Activated CD4-positive, alpha-beta memory T cell treated with anti-CD3 and anti-CD28 coated beads for 36 hours (primary cell): ENCODE data around the gene PRICKLE1. TPM values are rescaled to one million over a fixed set of nuclear protein-coding genes. Genes with fewer than 3 reads are reported as not detected.

ENCODE experiments used
- CTCF ChIA-PET: fragments of 350-600 bp; sonication (Branson Sonifier 250); formaldehyde crosslinking; loops from one replicate; lab custom pipeline; 2021; ENCODE audit warnings: antibody characterized with exemption, inconsistent platforms; lab: Charles Lee
- POLR2A ChIA-PET: fragments of 350-600 bp; sonication (Branson Sonifier 250); formaldehyde crosslinking; loops from one replicate; lab custom pipeline; 2021; ENCODE audit warnings: antibody characterized with exemption; lab: Charles Lee
- DNase-seq: peaks from one replicate; pipeline ENCODE4 v3.0.0-alpha.2; 2020
- H3K27ac Mint-ChIP-seq: one replicate; pipeline ENCODE4 v1.8.0; 2021; ENCODE audit warnings: mixed read lengths
- H3K27me3 Mint-ChIP-seq: one replicate; pipeline ENCODE4 v1.8.0; 2021; ENCODE audit warnings: mixed read lengths
- H3K36me3 Mint-ChIP-seq: one replicate; pipeline ENCODE4 v1.8.0; 2021; ENCODE audit warnings: mixed read lengths
- H3K4me1 Mint-ChIP-seq: one replicate; pipeline ENCODE4 v1.8.0; 2021; ENCODE audit warnings: low read depth, mixed read lengths
- H3K4me3 Mint-ChIP-seq: one replicate; pipeline ENCODE4 v1.8.0; 2021; ENCODE audit warnings: mild to moderate bottlenecking, mixed read lengths
- H3K9me3 Mint-ChIP-seq: one replicate; pipeline ENCODE4 v1.8.0; 2021; ENCODE audit warnings: mixed read lengths
- intact Hi-C: fragments of 100-400 bp; cut with micrococcal nuclease; formaldehyde crosslinking; loops from one replicate; pipeline ENCODE4 v1.15.1; 2023
- total RNA-seq, 2 experiments: library from RNA; stranded (reverse); gene quantifications; one replicate each; pipeline ENCODE4 v1.2.3, GENCODE V29; 2021

PRICKLE1 gene
- total RNA-seq, result not detected

DNA sequence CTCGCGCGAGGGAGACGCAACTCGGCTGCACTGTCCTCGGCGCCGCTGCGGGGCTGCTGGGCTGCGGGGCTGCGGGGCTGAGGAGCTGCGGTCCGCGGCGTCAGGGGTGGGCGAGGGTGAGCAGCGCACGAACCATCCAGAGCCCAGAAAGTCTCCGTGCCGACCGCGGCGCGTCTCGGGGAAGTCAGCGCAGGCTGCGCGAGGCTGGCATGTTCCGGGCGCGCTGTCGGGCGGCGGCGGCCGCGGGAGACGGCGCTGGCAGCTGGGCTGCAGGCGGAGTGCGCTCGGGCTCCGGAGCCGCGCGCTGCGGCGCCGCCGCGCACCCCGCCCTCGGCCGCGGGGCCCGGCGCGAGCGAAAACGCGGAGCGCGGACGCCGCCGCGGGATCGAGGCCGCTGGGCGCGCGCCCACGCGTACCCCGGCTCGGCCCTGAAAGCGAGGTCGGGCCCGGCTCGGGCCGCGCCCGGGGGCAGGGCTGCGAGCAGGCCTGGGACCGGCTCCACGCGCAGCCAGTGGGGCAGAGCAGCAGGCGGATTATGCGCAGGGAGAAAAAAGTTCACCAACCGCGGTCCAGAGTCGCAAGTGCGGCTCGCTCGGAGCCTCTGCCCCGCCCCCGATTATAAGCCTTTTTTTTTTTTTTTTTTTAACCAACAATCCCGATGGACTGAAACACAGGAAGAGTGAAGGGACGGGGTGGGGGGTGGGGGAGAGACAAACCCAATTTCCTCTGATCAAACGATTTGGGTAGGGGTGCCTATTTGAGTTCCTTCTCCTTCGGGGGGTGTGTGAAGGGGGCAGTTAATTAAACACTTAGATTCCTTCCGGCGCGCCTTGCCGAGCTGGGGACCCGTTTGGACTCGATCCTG is at the start of gene PRICKLE1:
PRICKLE1 (minus strand) TSS at position 282 of the 865 bp plus-strand sequence. CDS start 117,230 bp downstream, outside the sequence.
- peak; percentile 34 for DNase-seq
- peak within 1 kb of the TSS; percentile 62 for H3K4me3 Mint-ChIP-seq
- no peaks in the 10 kb centered on the region for H3K36me3 Mint-ChIP-seq
- intact Hi-C loops, result loop anchor here (10.0 kb wide), 1 partner anchor 575 kb away; no protein-coding TSS in a partner anchor
- peaks cover 15% of the 10 kb centered on the region for H3K4me1 Mint-ChIP-seq
- no peak within 1 kb of the TSS for H3K27ac Mint-ChIP-seq
- ChIA-PET CTCF (no interaction called here), POLR2A (no interaction called here)
- no peaks in the 10 kb centered on the region for H3K9me3 Mint-ChIP-seq
- peaks cover 45% of the 10 kb centered on the region for H3K27me3 Mint-ChIP-seq

GRCh38 chr12:42638697-42639096 is 49.2 kb upstream of the PRICKLE1 start:
- H3K27ac Mint-ChIP-seq, result no peak overlapping the region
- H3K36me3 Mint-ChIP-seq, result no peaks in the 10 kb centered on the region
- POLR2A ChIA-PET, result no interaction called here

GRCh38 chr12:42638011-42638410 is 48.5 kb upstream of the PRICKLE1 start:
- Mint-ChIP-seq H3K9me3 (no peaks in the 10 kb centered on the region), H3K4me3 (no peak overlapping the region), H3K36me3 (no peaks in the 10 kb centered on the region), H3K27ac (no peak overlapping the region), H3K4me1 (no peaks in the 10 kb centered on the region), H3K27me3 (peaks cover 3% of the 10 kb centered on the region)
- POLR2A ChIA-PET, result no interaction called here
- CTCF ChIA-PET, result no interaction called here
- DNase-seq, result no peak
- intact Hi-C loops, result no loop called here

More at GRCh38 chr12:42638697-42639096, 49.2 kb upstream of the PRICKLE1 start:
- intact Hi-C loops, result no loop called here
- H3K27me3 Mint-ChIP-seq, result peaks cover 3% of the 10 kb centered on the region
- H3K4me1 Mint-ChIP-seq, result no peaks in the 10 kb centered on the region
- no peaks in the 10 kb centered on the region for H3K9me3 Mint-ChIP-seq
- H3K4me3 Mint-ChIP-seq, result no peak overlapping the region
- CTCF ChIA-PET, result no interaction called here
- DNase-seq, result no peak

DNA sequence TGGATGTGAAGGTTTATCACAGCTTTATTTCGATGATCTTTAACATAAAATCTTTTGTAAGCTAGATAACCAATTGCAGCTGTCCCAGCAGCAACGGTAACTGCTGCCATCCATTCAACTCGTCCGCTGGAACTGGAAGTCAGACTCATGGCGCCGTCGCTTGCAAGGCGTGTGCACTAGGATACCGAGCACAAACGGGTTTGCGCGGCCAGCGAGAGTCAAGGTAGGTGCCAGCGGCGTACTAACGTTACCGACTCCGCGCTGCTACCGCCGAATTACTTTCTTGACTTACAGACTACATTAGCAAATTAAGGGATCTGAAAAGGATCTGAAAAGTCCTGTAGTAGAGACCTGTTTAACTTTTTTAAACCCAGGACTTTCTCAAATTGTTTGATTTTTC is 47.4 kb upstream of the PRICKLE1 start:
- H3K4me1 Mint-ChIP-seq, result no peaks in the 10 kb centered on the region
- intact Hi-C loops, result no loop called here
- ChIA-PET POLR2A (no interaction called here), CTCF (no interaction called here)
- no peak overlapping the region for H3K4me3 Mint-ChIP-seq
- H3K9me3 Mint-ChIP-seq, result no peaks in the 10 kb centered on the region
- H3K27ac Mint-ChIP-seq, result no peak overlapping the region
- H3K36me3 Mint-ChIP-seq, result no peaks in the 10 kb centered on the region
- peaks cover 3% of the 10 kb centered on the region for H3K27me3 Mint-ChIP-seq
- DNase-seq, result no peak

- Mint-ChIP-seq H3K27me3 (no peaks in the 10 kb centered on the region), H3K27ac (no peak overlapping the region), H3K36me3 (no peaks in the 10 kb centered on the region), H3K4me3 (no peak overlapping the region), H3K4me1 (no peaks in the 10 kb centered on the region), H3K9me3 (no peaks in the 10 kb centered on the region)
- DNase-seq, result no peak
- ChIA-PET POLR2A (no interaction called here), CTCF (no interaction called here)
- intact Hi-C loops, result no loop called here
Measured at GRCh38 chr12:42633594-42633993, 44.0 kb upstream of the PRICKLE1 start.

GRCh38 chr12:42631513-42631912 is 42.0 kb upstream of the PRICKLE1 start:
- Mint-ChIP-seq H3K4me1 (no peaks in the 10 kb centered on the region), H3K9me3 (no peaks in the 10 kb centered on the region), H3K27me3 (no peaks in the 10 kb centered on the region), H3K4me3 (no peak overlapping the region), H3K27ac (no peak overlapping the region), H3K36me3 (no peaks in the 10 kb centered on the region)
- POLR2A ChIA-PET, result no interaction called here
- CTCF ChIA-PET, result no interaction called here
- no peak for DNase-seq
- intact Hi-C loops, result no loop called here

DNA sequence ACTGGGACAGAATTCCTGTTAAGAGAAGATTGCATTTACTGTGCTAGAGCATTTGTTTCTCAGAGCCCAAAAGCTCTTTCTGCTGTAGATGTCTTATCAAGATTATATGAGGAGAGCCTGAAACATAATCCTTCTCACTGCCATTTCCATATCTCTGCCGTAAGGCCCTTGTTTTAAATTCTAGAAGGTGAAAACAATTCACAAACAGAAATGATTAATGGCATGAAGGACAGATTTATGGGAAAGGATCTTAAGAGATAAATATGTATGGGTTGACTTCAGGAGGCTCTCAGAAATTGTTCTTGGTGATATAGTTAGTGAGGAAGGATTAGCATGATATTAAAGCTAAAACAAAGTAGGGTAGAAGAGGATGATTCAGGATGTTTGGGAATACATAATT is 40.8 kb upstream of the PRICKLE1 start:
- Mint-ChIP-seq H3K27me3 (no peaks in the 10 kb centered on the region), H3K4me3 (no peak overlapping the region), H3K4me1 (no peaks in the 10 kb centered on the region), H3K36me3 (no peaks in the 10 kb centered on the region), H3K27ac (no peak overlapping the region), H3K9me3 (no peaks in the 10 kb centered on the region)
- intact Hi-C loops, result no loop called here
- CTCF ChIA-PET, result no interaction called here
- no peak for DNase-seq
- POLR2A ChIA-PET, result no interaction called here

DNA sequence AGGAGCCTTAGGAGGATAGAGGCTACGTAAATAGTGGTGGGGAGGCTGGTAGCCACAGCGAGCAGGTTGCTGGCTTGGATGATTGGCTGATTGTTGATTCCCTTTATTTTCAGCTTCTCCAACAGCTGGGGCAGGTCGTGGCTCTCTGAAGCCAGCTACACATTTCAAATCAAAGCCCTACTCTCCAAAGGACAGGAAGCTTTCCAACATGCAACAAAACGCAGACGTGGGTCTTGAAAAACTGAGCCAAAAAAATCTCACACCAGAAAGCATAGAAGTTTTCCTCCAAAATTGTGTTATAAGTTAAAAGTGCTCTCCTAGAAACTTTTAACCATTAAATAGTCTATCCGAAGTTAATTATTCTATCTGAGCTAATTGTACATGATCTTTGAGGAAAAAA is 37.6 kb upstream of the PRICKLE1 start:
- ChIA-PET POLR2A (no interaction called here), CTCF (no interaction called here)
- DNase-seq, result no peak
- Mint-ChIP-seq H3K27me3 (no peaks in the 10 kb centered on the region), H3K9me3 (no peaks in the 10 kb centered on the region), H3K36me3 (no peaks in the 10 kb centered on the region), H3K4me3 (no peak overlapping the region), H3K27ac (no peak overlapping the region), H3K4me1 (no peaks in the 10 kb centered on the region)
- intact Hi-C loops, result no loop called here

GRCh38 chr12:42625611-42626010 is 36.1 kb upstream of the PRICKLE1 start:
- H3K9me3 Mint-ChIP-seq, result no peaks in the 10 kb centered on the region
- CTCF ChIA-PET, result no interaction called here

GRCh38 chr12:42617622-42618021 is 28.1 kb upstream of the PRICKLE1 start:
- peaks cover 5% of the 10 kb centered on the region for H3K27me3 Mint-ChIP-seq
- no peaks in the 10 kb centered on the region for H3K4me1 Mint-ChIP-seq
- H3K36me3 Mint-ChIP-seq, result no peaks in the 10 kb centered on the region
- DNase-seq, result no peak
- H3K27ac Mint-ChIP-seq, result no peak overlapping the region
- CTCF ChIA-PET, result no interaction called here
- POLR2A ChIA-PET, result no interaction called here
- H3K4me3 Mint-ChIP-seq, result no peak overlapping the region
- peaks cover 21% of the 10 kb centered on the region for H3K9me3 Mint-ChIP-seq
- intact Hi-C loops, result no loop called here

More at GRCh38 chr12:42625611-42626010, 36.1 kb upstream of the PRICKLE1 start:
- no peak for DNase-seq
- Mint-ChIP-seq H3K27ac (no peak overlapping the region), H3K27me3 (no peaks in the 10 kb centered on the region), H3K36me3 (no peaks in the 10 kb centered on the region), H3K4me3 (no peak overlapping the region), H3K4me1 (no peaks in the 10 kb centered on the region)
- POLR2A ChIA-PET, result interaction anchor here (0.6 kb wide), 2 partner anchors 90 to 1209 kb away, joined by 3 read pairs; no protein-coding TSS in a partner anchor
- intact Hi-C loops, result no loop called here

- H3K27ac Mint-ChIP-seq, result no peak overlapping the region
- H3K4me1 Mint-ChIP-seq, result no peaks in the 10 kb centered on the region
- no peak overlapping the region for H3K4me3 Mint-ChIP-seq
- DNase-seq, result no peak
- intact Hi-C loops, result no loop called here
- ChIA-PET POLR2A (no interaction called here), CTCF (no interaction called here)
- peaks cover 5% of the 10 kb centered on the region for H3K27me3 Mint-ChIP-seq
- peaks cover 21% of the 10 kb centered on the region for H3K9me3 Mint-ChIP-seq
- H3K36me3 Mint-ChIP-seq, result no peaks in the 10 kb centered on the region
Measured at GRCh38 chr12:42615006-42615405, 25.5 kb upstream of the PRICKLE1 start.

GRCh38 chr12:42612231-42612613 is 22.7 kb upstream of the PRICKLE1 start:
- Mint-ChIP-seq H3K27me3 (peaks cover 5% of the 10 kb centered on the region), H3K27ac (no peak overlapping the region), H3K36me3 (no peaks in the 10 kb centered on the region), H3K4me1 (no peaks in the 10 kb centered on the region), H3K9me3 (peaks cover 4% of the 10 kb centered on the region), H3K4me3 (no peak overlapping the region)
- CTCF ChIA-PET, result no interaction called here
- intact Hi-C loops, result no loop called here
- no peak for DNase-seq
- POLR2A ChIA-PET, result no interaction called here
